Transverse colon (tissue), 4 donors: ENCODE measurements around the gene ARF4. TPM values are rescaled to one million over a fixed set of nuclear protein-coding genes. Genes with fewer than 3 reads are reported as not detected.

Source experiments
- DNase-seq: peaks from one replicate; pipeline ENCODE4 v3.0.0-alpha.2; 2019
- H3K27ac ChIP-seq, 4 donors: fragments of 200-600 bp; sonication (generic); 2 replicates each; pipeline ENCODE4 v1.5.1; 2016 to 2018; ENCODE audit warnings: inconsistent platforms in 4 of 4
- H3K27me3 ChIP-seq: fragments of 200-600 bp; sonication (generic); 2 replicates; pipeline ENCODE4 v1.5.1; 2017; ENCODE audit warnings: inconsistent platforms
- H3K36me3 ChIP-seq, 4 donors: fragments of 200-600 bp; sonication (generic); 2 replicates each; pipeline ENCODE4 v1.5.1; 2017 to 2019; ENCODE audit warnings: inconsistent platforms in 4 of 4
- H3K4me1 ChIP-seq, 4 donors: fragments of 200-600 bp; sonication (generic); 2 replicates each; pipeline ENCODE4 v1.5.1; 2017 to 2020; ENCODE audit warnings: inconsistent platforms in 4 of 4
- H3K4me3 ChIP-seq, 4 donors: fragments of 200-600 bp; sonication (generic); 1 replicate in 1 of 4; 2 replicates in 3 of 4; pipeline versions ENCODE4 v1.5.1 to v1.6.1; 2017 to 2019; ENCODE audit warnings: inconsistent platforms in 4 of 4
- H3K9me3 ChIP-seq, 2 donors: fragments of 200-600 bp; sonication (generic); 2 replicates each; pipeline ENCODE4 v1.5.1; 2017 to 2019; ENCODE audit warnings: inconsistent platforms in 2 of 2
- CTCF ChIP-seq, 5 experiments: fragments of 200-600 bp in 3 of 5; fragments of 450-650 bp in 2 of 5; sonication (generic) in 3 of 5; IDR thresholded peaks; 1 replicate in 2 of 5; 2 replicates in 3 of 5; pipeline ENCODE4 v1.5.1; 2016 to 2017; ENCODE audit warnings: antibody characterized with exemption in 5 of 5, inconsistent platforms in 3 of 5, mild to moderate bottlenecking in 2 of 5, moderate library complexity in 1 of 5
- EP300 ChIP-seq: sonication (generic); formaldehyde crosslinking; IDR thresholded peaks from one replicate; pipeline ENCODE4 v1.6.1; 2017; ENCODE audit warnings: antibody characterized with exemption, low read depth
- POLR2A ChIP-seq: fragments of 450-650 bp; IDR thresholded peaks from one replicate; pipeline ENCODE4 v1.6.1; 2016; ENCODE audit warnings: antibody characterized with exemption, mild to moderate bottlenecking, moderate library complexity
- POLR2AphosphoS5 ChIP-seq, 3 donors: sonication (generic); formaldehyde crosslinking; IDR thresholded peaks; one replicate each; pipeline ENCODE4 v1.6.1; 2016; ENCODE audit warnings: antibody characterized with exemption in 3 of 3
- WGBS, 2 donors: methylation state at CpG; one replicate each; pipeline ENCODE4 v1.1.5; 2018; ENCODE audit warnings: low coverage in 1 of 2; 5-methylcytosine and 5-hydroxymethylcytosine counted together
- in situ Hi-C, 4 donors: fragments of 200-750 bp; cut with MboI; loops; one replicate each; pipeline versions ENCODE4 v1.15.0 to v1.15.1; 2017; ENCODE audit warnings: low sequenced_read_pairs in 3 of 4, low pct_ligation_motif_present in 1 of 4, low pct_unique_long_range_greater_than_20kb in 1 of 4
- intact Hi-C: fragments of 100-400 bp; cut with DNase I; formaldehyde crosslinking; loops from one replicate; pipeline ENCODE4 v1.15.1; 2023; ENCODE audit warnings: low total_unique reads
- total RNA-seq, 4 donors: library from RNA; depleted of rRNA; stranded (reverse); fragments of >200 nt; gene quantifications; one replicate each; pipeline ENCODE4 v1.1.0, GENCODE V29; 2016

ARF4 gene
- total RNA-seq, 4 donors from 2014 or later = 89.6 to 109 (median 98.2) TPM

DNA sequence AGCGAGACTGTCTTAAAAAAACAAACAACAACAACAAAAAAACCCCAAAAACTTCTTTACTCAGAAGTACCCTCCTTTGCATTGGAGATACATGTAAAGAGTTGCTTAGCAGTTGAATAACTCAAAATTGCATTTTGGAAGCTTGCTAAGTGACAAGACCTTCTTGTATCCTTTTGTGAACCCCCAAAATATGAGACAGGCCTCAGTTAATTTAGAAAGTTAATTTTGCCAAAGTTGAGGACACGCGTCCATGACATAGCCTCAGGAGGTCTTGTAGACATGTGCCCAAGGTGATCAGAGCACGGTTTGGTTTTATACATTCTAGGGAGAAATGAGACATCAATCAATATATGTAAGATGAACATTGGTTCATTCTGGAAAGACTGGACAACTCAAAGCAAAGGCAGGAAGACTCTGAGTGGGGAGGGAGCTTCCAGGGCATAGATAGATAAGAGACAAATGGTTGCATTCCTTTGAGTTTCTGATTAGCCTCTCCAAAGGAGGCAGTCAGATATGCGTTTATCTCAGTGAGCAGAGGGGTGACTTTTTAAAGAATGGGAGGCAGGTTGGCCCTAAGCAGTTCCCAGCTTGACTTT is 1.7 kb upstream of the ARF4 start:
- WGBS, 2 donors = 69 to 79% methylated on average over 4 to 5 of the region's 5 CpGs
- intact Hi-C loops (loop anchor here (5.0 kb wide), 1 partner anchor 42 kb away; the partner anchor contains the start of gene PDE12), in situ Hi-C loops (no loop called here)
- no peaks in the 10 kb centered on the region for H3K9me3 ChIP-seq
- peak overlapping the region; percentile 50 to 73 (median 62) for H3K4me3 ChIP-seq
- no peak for TF ChIP-seq EP300
- no peak for TF ChIP-seq CTCF (IDR thresholded peaks at IDR 0.05)
- no peak for TF ChIP-seq POLR2A
- no peak for TF ChIP-seq POLR2AphosphoS5 (IDR thresholded peaks at IDR 0.05)
- H3K27me3 ChIP-seq = no peaks in the 10 kb centered on the region
- DNase-seq = no peak
- peaks cover 19 to 38% (median 30%) of the 10 kb centered on the region in 4 donors for H3K4me1 ChIP-seq
- peak overlapping the region; percentile 97 to 100 (median 99) for H3K27ac ChIP-seq
- H3K36me3 ChIP-seq = no peaks in the 10 kb centered on the region

- H3K36me3 ChIP-seq = no peaks in the 10 kb centered on the region
- H3K27ac ChIP-seq = peak overlapping the region; percentile 97 to 100 (median 100)
- H3K27me3 ChIP-seq = no peaks in the 10 kb centered on the region
- in situ Hi-C loops (no loop called here), intact Hi-C loops (loop anchor here (5.0 kb wide), 1 partner anchor 39 kb away; the partner anchor contains the start of gene PDE12)
- H3K9me3 ChIP-seq = no peaks in the 10 kb centered on the region
- H3K4me1 ChIP-seq = peaks cover 35 to 60% (median 48%) of the 10 kb centered on the region in 4 donors
- peak overlapping the region; percentile 72 to 94 (median 82) for H3K4me3 ChIP-seq
- TF ChIP-seq POLR2AphosphoS5 (IDR thresholded peaks at IDR 0.05) (peak; percentile 51 to 82 (median 77)), EP300 (no peak), CTCF (IDR thresholded peaks at IDR 0.05) (no peak), POLR2A (no peak)
- DNase-seq = peak; percentile 83
- 0% methylated on average over 3 to 31 of the region's 31 CpGs for WGBS, 2 donors
These were observed 533 bp downstream of the ARF4 start for GRCh38 chr3:57596495-57597126.

DNA sequence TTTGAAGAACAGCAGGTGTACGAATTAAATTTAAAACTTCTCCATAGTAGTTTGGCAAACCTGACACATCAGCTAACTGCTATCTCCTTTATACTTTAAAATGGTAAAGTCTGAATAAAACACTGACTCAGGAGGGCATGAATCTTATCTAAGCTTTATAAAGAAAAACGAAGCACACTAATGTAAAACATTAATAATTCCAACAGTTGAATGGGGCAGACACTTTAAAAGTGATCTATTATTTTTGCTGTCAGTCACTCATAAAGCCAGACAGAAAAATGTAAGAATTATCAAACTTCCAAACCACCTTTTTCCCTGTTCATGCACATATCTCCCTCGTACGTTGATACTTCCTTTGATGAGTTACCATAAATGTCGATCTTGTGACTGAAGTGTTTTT is 2.6 kb downstream of the ARF4 start:
- 34 to 37% methylated on average over 5 of the region's 5 CpGs for WGBS, 2 donors
- Histone ChIP-seq H3K4me1 (peaks cover 36 to 66% (median 51%) of the 10 kb centered on the region in 4 donors), H3K36me3 (no peaks in the 10 kb centered on the region), H3K27me3 (no peaks in the 10 kb centered on the region), H3K27ac (peak overlapping the region; percentile 97 to 100 (median 100)), H3K9me3 (no peaks in the 10 kb centered on the region), H3K4me3 (peak overlapping the region in 2 of 4 donors; percentile 73 to 92)
- in situ Hi-C loops = no loop called here
- TF ChIP-seq POLR2A (no peak), POLR2AphosphoS5 (IDR thresholded peaks at IDR 0.05) (no peak), CTCF (IDR thresholded peaks at IDR 0.05) (no peak), EP300 (no peak)
- intact Hi-C loops = no loop called here
- no peak for DNase-seq

DNA sequence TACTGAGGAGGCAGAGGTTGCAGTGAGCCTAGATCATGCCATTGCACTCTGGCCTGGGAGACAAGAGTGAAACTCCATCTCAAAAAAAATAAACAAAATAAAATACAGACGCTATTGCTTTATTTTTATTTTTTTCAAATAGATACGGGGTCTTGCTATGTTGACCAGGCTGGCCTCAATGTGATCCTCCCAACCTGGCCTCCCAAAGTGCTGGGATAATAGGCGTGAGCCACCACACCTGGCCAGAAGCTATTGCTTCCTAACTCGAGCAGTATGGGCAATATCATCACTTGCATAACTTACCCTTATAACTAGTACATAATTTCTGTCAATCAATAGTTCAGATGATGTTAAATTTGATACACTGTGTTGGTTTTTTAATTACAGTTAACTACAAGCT is 3.0 kb downstream of the ARF4 start:
- H3K36me3 ChIP-seq = no peaks in the 10 kb centered on the region
- H3K27ac ChIP-seq = peak overlapping the region in 1 of 4 donors; percentile 100
- peaks cover 33 to 65% (median 48%) of the 10 kb centered on the region in 4 donors for H3K4me1 ChIP-seq
- no peaks in the 10 kb centered on the region for H3K27me3 ChIP-seq
- DNase-seq = no peak
- H3K9me3 ChIP-seq = no peaks in the 10 kb centered on the region
- H3K4me3 ChIP-seq = peak overlapping the region in 1 of 4 donors; percentile 92
- intact Hi-C loops = no loop called here
- in situ Hi-C loops = no loop called here
- TF ChIP-seq POLR2AphosphoS5 (IDR thresholded peaks at IDR 0.05) (no peak), CTCF (IDR thresholded peaks at IDR 0.05) (no peak), POLR2A (no peak), EP300 (no peak)
- WGBS, 2 donors = 70 to 76% methylated on average over 4 of the region's 4 CpGs
